Astrocyte (in vitro differentiated cells and primary cell): ENCODE results near the gene SHROOM3. TPM values are rescaled to one million over a fixed set of nuclear protein-coding genes. Genes with fewer than 3 reads are reported as not detected.
A peak's percentile ranks its signal among the peaks of the same experiment; 100 is the strongest.

Experiments used
- DNase-seq: peaks from one replicate; pipeline ENCODE4 v3.0.0-alpha.2; 2010; ENCODE audit warnings: low read depth
- FAIRE-seq: peaks from 2 replicates; lab custom pipeline; 2011; peaks lifted over from hg19 to GRCh38; lab: Jason Lieb, UNC
- H2AFZ ChIP-seq: 2 replicates; pipeline ENCODE4 v1.6.0; 2012; ENCODE audit warnings: low read depth, low read length, inconsistent platforms
- H3K27ac ChIP-seq: 2 replicates; pipeline ENCODE4 v1.5.1; 2011; ENCODE audit warnings: low read depth, low read length, inconsistent platforms
- H3K27me3 ChIP-seq: 2 replicates; pipeline ENCODE4 v1.6.0; 2011; ENCODE audit warnings: low read length, inconsistent platforms; ENCODE audit not compliant: insufficient read depth
- H3K36me3 ChIP-seq: 2 replicates; pipeline ENCODE4 v1.5.1; 2011; ENCODE audit warnings: low read length, inconsistent platforms; ENCODE audit not compliant: insufficient read depth
- H3K4me1 ChIP-seq: 2 replicates; pipeline ENCODE4 v1.5.1; 2011; ENCODE audit warnings: low read length, inconsistent platforms; ENCODE audit not compliant: insufficient read depth
- H3K4me2 ChIP-seq: 2 replicates; pipeline ENCODE4 v1.6.0; 2012; ENCODE audit warnings: low read length, inconsistent platforms
- H3K4me3 ChIP-seq: 2 replicates; pipeline ENCODE4 v1.5.1; 2011; ENCODE audit warnings: low read depth, mild to moderate bottlenecking, low read length, inconsistent platforms; ENCODE audit not compliant: insufficient read depth
- H3K79me2 ChIP-seq: 2 replicates; pipeline ENCODE4 v1.6.0; 2012; ENCODE audit warnings: mild to moderate bottlenecking, low read length, inconsistent platforms; ENCODE audit not compliant: insufficient read depth
- H3K9ac ChIP-seq: 2 replicates; pipeline ENCODE4 v1.6.0; 2012; ENCODE audit warnings: mild to moderate bottlenecking, low read length, inconsistent platforms
- H3K9me3 ChIP-seq: 2 replicates; pipeline ENCODE4 v1.5.1; 2012; ENCODE audit warnings: low read depth, mild to moderate bottlenecking, low read length, inconsistent platforms; ENCODE audit not compliant: insufficient read depth
- H4K20me1 ChIP-seq: 2 replicates; pipeline ENCODE4 v1.6.0; 2012; ENCODE audit warnings: low read length, inconsistent platforms; ENCODE audit not compliant: insufficient read depth
- H3K27ac Mint-ChIP-seq: one replicate; pipeline ENCODE4 v1.8.0; 2021; ENCODE audit warnings: mild to moderate bottlenecking, mixed read lengths; ENCODE audit not compliant: unreplicated experiment
- H3K27me3 Mint-ChIP-seq: one replicate; pipeline ENCODE4 v1.8.0; 2021; ENCODE audit warnings: low read depth, mixed read lengths; ENCODE audit not compliant: unreplicated experiment
- H3K36me3 Mint-ChIP-seq: one replicate; pipeline ENCODE4 v1.8.0; 2021; ENCODE audit warnings: low read depth, mixed read lengths; ENCODE audit not compliant: unreplicated experiment
- H3K4me1 Mint-ChIP-seq: one replicate; pipeline ENCODE4 v1.8.0; 2021; ENCODE audit warnings: low read depth, mixed read lengths; ENCODE audit not compliant: unreplicated experiment
- H3K4me3 Mint-ChIP-seq: one replicate; pipeline ENCODE4 v1.8.0; 2021; ENCODE audit warnings: mild to moderate bottlenecking, moderate library complexity, mixed read lengths; ENCODE audit not compliant: unreplicated experiment
- H3K9me3 Mint-ChIP-seq: one replicate; pipeline ENCODE4 v1.8.0; 2021; ENCODE audit warnings: mild to moderate bottlenecking, mixed read lengths; ENCODE audit not compliant: unreplicated experiment
- CTCF ChIP-seq: IDR thresholded peaks from 2 replicates; pipeline ENCODE4 v1.5.1; 2011; ENCODE audit warnings: low read depth, mild to moderate bottlenecking, inconsistent platforms, low read length, moderate library complexity; ENCODE audit not compliant: insufficient read depth
- EZH2 ChIP-seq: IDR thresholded peaks from 2 replicates; pipeline ENCODE4 v1.6.1; 2012; ENCODE audit warnings: mild to moderate bottlenecking, low read length, inconsistent platforms; ENCODE audit not compliant: insufficient read depth
- total RNA-seq: library from RNA; stranded (reverse); gene quantifications from 2 replicates; pipeline ENCODE4 v1.2.1, GENCODE V29; 2021

Gene SHROOM3
- total RNA-seq, 1 donor from 2014 or later, result 64.6 TPM

- H3K27ac Mint-ChIP-seq, result no peak overlapping the region
- TF ChIP-seq CTCF (no peak), EZH2 (no peak)
These were observed 264.8 kb downstream of the SHROOM3 start for GRCh38 chr4:76699751-76700310.

GRCh38 chr4:76702440-76703122, 267.6 kb downstream of the SHROOM3 start:
- no peaks in the 10 kb centered on the region for H3K36me3 ChIP-seq
- H3K9me3 ChIP-seq, result no peaks in the 10 kb centered on the region
- Mint-ChIP-seq H3K36me3 (peaks cover 9% of the 10 kb centered on the region), H3K27ac (peak overlapping the region; percentile 91), H3K9me3 (no peaks in the 10 kb centered on the region), H3K4me1 (peaks cover 58% of the 10 kb centered on the region), H3K4me3 (no peak overlapping the region), H3K27me3 (no peaks in the 10 kb centered on the region)
- no peak for DNase-seq
- no peak overlapping the region for H3K4me2 ChIP-seq
- no peaks in the 10 kb centered on the region for H3K27me3 ChIP-seq
- H3K27ac ChIP-seq, result no peak overlapping the region
- no peak for FAIRE-seq
- H3K79me2 ChIP-seq, result peaks cover 20% of the 10 kb centered on the region
- no peak overlapping the region for H3K9ac ChIP-seq
- H3K4me3 ChIP-seq, result no peak overlapping the region
- H3K4me1 ChIP-seq, result peaks cover 28% of the 10 kb centered on the region
- TF ChIP-seq EZH2 (no peak), CTCF (no peak)
- no peaks in the 10 kb centered on the region for H4K20me1 ChIP-seq
- no peak overlapping the region for H2AFZ ChIP-seq

More at GRCh38 chr4:76699751-76700310, 264.8 kb downstream of the SHROOM3 start:
- Histone ChIP-seq H2AFZ (no peak overlapping the region), H3K9me3 (no peaks in the 10 kb centered on the region), H3K9ac (no peak overlapping the region), H3K4me1 (peaks cover 31% of the 10 kb centered on the region), H3K36me3 (no peaks in the 10 kb centered on the region), H3K27ac (no peak overlapping the region), H3K79me2 (peaks cover 32% of the 10 kb centered on the region), H3K4me3 (no peak overlapping the region), H3K27me3 (no peaks in the 10 kb centered on the region), H4K20me1 (peaks cover 9% of the 10 kb centered on the region), H3K4me2 (no peak overlapping the region)
- Mint-ChIP-seq H3K4me1 (peaks cover 66% of the 10 kb centered on the region), H3K36me3 (no peaks in the 10 kb centered on the region), H3K9me3 (peaks cover 3% of the 10 kb centered on the region), H3K4me3 (no peak overlapping the region), H3K27me3 (no peaks in the 10 kb centered on the region)
- FAIRE-seq (no peak), DNase-seq (peak; percentile 42)

GRCh38 chr4:76703123-76703490, 268.1 kb downstream of the SHROOM3 start:
- peaks cover 9% of the 10 kb centered on the region for H3K36me3 Mint-ChIP-seq
- Histone ChIP-seq H3K4me3 (no peak overlapping the region), H3K36me3 (no peaks in the 10 kb centered on the region), H3K27ac (peak overlapping the region; percentile 75), H3K27me3 (no peaks in the 10 kb centered on the region), H4K20me1 (no peaks in the 10 kb centered on the region), H3K4me2 (no peak overlapping the region), H3K9me3 (no peaks in the 10 kb centered on the region), H3K4me1 (peaks cover 28% of the 10 kb centered on the region), H3K9ac (no peak overlapping the region), H2AFZ (no peak overlapping the region), H3K79me2 (peaks cover 23% of the 10 kb centered on the region)
- no peak overlapping the region for H3K4me3 Mint-ChIP-seq
- no peaks in the 10 kb centered on the region for H3K9me3 Mint-ChIP-seq
- no peak for FAIRE-seq
- DNase-seq, result no peak
- H3K4me1 Mint-ChIP-seq, result peaks cover 55% of the 10 kb centered on the region
- TF ChIP-seq CTCF, result no peak
- H3K27me3 Mint-ChIP-seq, result no peaks in the 10 kb centered on the region
- peak overlapping the region; percentile 91 for H3K27ac Mint-ChIP-seq
